Measurements from ENCODE around the gene AMN. TPM values are rescaled to one million over a fixed set of nuclear protein-coding genes. Genes with fewer than 3 reads are reported as not detected.

The AMN gene
- total and polyA plus RNA-seq, 9 of the 15 experiments (the other 6 are each of a cell fraction or from before 2014, with no cell fraction given) = 0.04 to 0.14 TPM; not detected in 7

- POLR2A ChIA-PET = no interaction called here
- no TSS peak for BruUV-seq (replicated peaks)
- H3K9ac ChIP-seq (ENCODE audit: insufficient read depth in 1 of 2, low read depth in 2 of 2, low read length in 2 of 2) = no peak overlapping the region
- CTCF ChIA-PET (ENCODE audit: low intra/inter-chr PET ratio) = no interaction called here
- H3K27ac ChIP-seq (ENCODE audit: extremely low read depth, low read depth, low read length) = no peak overlapping the region
- H2AFZ ChIP-seq (ENCODE audit: low read depth, low read length) = no peak overlapping the region
- H3K4me2 ChIP-seq (ENCODE audit: insufficient read depth, low read length) = no peak overlapping the region
- no peaks in the 10 kb centered on the region for H3K9me3 ChIP-seq (replicated peaks; ENCODE audit: control insufficient read depth, insufficient read depth, low read depth, low read length)
- no peaks in the 10 kb centered on the region for H4K20me1 ChIP-seq (replicated peaks; ENCODE audit: control insufficient read depth, insufficient read depth, low read length)
- H3K4me3 ChIP-seq = no peak overlapping the region
- H3K27me3 ChIP-seq (ENCODE audit: control insufficient read depth in 2 of 2, insufficient read depth in 2 of 2, low read length in 2 of 2) = no peaks in the 10 kb centered on the region
- FAIRE-seq = no peak
- peaks cover 0 to 10% of the 10 kb centered on the region in 2 experiments; a peak in 1 of 5 replicates for H3K4me1 ChIP-seq (replicated peaks in 1 of 2; ENCODE audit: control insufficient read depth in 2 of 2, insufficient read depth in 2 of 2, low read length in 2 of 2)
- H3K36me3 ChIP-seq (ENCODE audit: control insufficient read depth, insufficient read depth, low read length) = peaks cover 8% of the 10 kb centered on the region; the same call in 1 of the 3 replicates
- H3K9me1 ChIP-seq (ENCODE audit: control insufficient read depth, insufficient read depth, low read length) = no peaks in the 10 kb centered on the region
- TF ChIP-seq POLR2G (IDR thresholded peaks at IDR 0.05; ENCODE audit: low read depth, low read length) (0 out of 2 replicates have a peak, but pooled peaks have one; percentile 13), CEBPB (tag; IDR thresholded peaks at IDR 0.05) (no peak)
- no peak for DNase-seq (ENCODE audit: extremely low read depth in 1 of 4, low spot score in 3 of 4)
- no peaks in the 10 kb centered on the region for H3K79me2 ChIP-seq (ENCODE audit: control insufficient read depth, insufficient read depth, low read length)
- 96% methylated on average over 9 of the region's 33 CpGs for WGBS (ENCODE audit: insufficient coverage, low coverage, missing lambda C conversion rate)
- in situ Hi-C loops (cut with MboI) = loop anchor here (25.0 kb wide), 1 partner anchor 395 kb away; the partner anchor contains the start of gene ANKRD9
- intact Hi-C loops (cut with micrococcal nuclease) = no loop called here
- no peak for ATAC-seq
Observed at GRCh38 chr14:102907303-102907844, 15.1 kb upstream of the AMN start.

DNA sequence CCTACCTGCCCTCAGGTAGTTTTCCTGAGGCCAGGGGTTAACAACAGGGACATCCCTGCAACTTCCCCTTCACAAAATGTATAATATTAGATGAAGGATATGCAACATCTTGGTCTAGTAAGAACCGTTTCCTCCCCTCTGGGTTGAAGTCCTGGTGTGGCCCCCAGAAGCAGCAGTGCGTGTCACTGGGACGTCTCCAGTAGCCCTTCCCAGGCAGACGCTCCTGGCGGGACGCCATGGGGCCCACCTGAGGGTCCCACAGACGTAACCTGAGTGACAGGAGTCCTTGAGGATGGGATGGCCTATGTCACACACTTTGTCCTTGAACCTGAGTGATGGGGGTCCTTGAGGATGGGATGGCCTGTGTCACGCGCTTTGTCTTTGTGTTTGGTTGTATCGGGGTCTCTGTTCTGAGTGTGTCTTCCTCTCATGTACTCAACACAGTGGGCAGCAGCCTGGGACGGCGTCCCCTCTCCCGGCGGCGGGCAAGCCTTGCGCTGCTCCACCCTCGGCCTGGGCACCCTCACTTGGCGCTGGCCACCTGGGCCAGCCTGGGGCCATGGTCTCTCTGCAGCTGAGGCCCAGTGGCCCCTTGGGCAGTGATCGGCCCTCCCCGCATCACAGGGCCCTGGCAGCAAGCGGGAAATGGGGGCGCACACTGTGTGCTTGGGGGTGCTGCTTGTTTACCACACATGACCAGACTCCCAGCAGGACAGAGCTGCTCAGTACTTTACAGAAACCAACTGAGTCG is 14.3 kb upstream of the AMN start:
- Histone ChIP-seq H3K4me3 (no peak overlapping the region), H3K36me3 (ENCODE audit: control insufficient read depth, insufficient read depth, low read length) (peaks cover 8% of the 10 kb centered on the region; the same call in 1 of the 3 replicates), H3K9me3 (replicated peaks; ENCODE audit: control insufficient read depth, insufficient read depth, low read depth, low read length) (no peaks in the 10 kb centered on the region), H3K9ac (ENCODE audit: insufficient read depth in 1 of 2, low read depth in 2 of 2, low read length in 2 of 2) (no peak overlapping the region), H3K27ac (ENCODE audit: extremely low read depth, low read depth, low read length) (no peak overlapping the region), H3K79me2 (ENCODE audit: control insufficient read depth, insufficient read depth, low read length) (no peaks in the 10 kb centered on the region), H3K27me3 (ENCODE audit: control insufficient read depth in 2 of 2, insufficient read depth in 2 of 2, low read length in 2 of 2) (no peaks in the 10 kb centered on the region), H3K4me1 (replicated peaks in 1 of 2; ENCODE audit: control insufficient read depth in 2 of 2, insufficient read depth in 2 of 2, low read length in 2 of 2) (peaks cover 0 to 10% of the 10 kb centered on the region in 2 experiments; a peak in 1 of 5 replicates), H2AFZ (ENCODE audit: low read depth, low read length) (no peak overlapping the region), H3K9me1 (ENCODE audit: control insufficient read depth, insufficient read depth, low read length) (no peaks in the 10 kb centered on the region), H3K4me2 (ENCODE audit: insufficient read depth, low read length) (no peak overlapping the region), H4K20me1 (replicated peaks; ENCODE audit: control insufficient read depth, insufficient read depth, low read length) (no peaks in the 10 kb centered on the region)
- ChIA-PET POLR2A (no interaction called here), CTCF (ENCODE audit: low intra/inter-chr PET ratio) (no interaction called here)
- BruUV-seq (replicated peaks) = no TSS peak
- no peak for TF ChIP-seq CHCHD3 (CRISPR knock-in tag; IDR thresholded peaks at IDR 0.05)
- DNase-seq (ENCODE audit: extremely low read depth in 1 of 4, low spot score in 3 of 4) (no peak), FAIRE-seq (no peak), ATAC-seq (no peak)
- 90% methylated on average over 19 of the region's 23 CpGs for WGBS (ENCODE audit: insufficient coverage, low coverage, missing lambda C conversion rate)
- in situ Hi-C loops (cut with MboI) (loop anchor here (25.0 kb wide), 1 partner anchor 396 kb away; the partner anchor contains the start of gene ANKRD9), intact Hi-C loops (cut with micrococcal nuclease) (no loop called here)
